Fibroblast of the conjunctiva (primary cell): ENCODE measurements around the gene FOXP1.
A peak's percentile ranks its signal among the peaks of the same experiment; 100 is the strongest.
"Not testable (repeated sequence)": the region's sequence is repeated elsewhere in the genome, so short reads cannot be mapped to it uniquely, and the experiment has no call there.

Experiments
- DNase-seq: peaks from one replicate; pipeline ENCODE4 v3.0.0-alpha.2; 2010; ENCODE audit warnings: low read depth

Gene FOXP1

DNA sequence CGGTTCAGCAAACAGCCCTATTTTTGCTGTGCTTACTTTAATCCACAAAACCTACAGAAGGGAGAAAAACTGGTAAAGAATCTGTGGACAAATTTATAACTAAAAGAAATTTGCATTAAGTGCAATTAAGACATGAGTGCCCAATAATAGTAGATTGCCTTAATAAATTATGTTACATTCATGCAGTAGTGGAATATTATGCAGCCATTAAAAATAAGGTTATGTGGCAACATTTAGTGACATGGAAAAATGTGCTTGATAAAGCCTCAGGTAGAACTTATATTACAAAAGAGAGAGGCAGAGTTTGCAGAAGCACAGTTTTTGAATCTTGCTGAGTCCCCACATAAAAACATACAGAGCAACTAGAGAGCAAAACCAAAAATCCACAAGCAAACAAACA is 253.0 kb downstream of the FOXP1 start:
- no peak for DNase-seq

DNA sequence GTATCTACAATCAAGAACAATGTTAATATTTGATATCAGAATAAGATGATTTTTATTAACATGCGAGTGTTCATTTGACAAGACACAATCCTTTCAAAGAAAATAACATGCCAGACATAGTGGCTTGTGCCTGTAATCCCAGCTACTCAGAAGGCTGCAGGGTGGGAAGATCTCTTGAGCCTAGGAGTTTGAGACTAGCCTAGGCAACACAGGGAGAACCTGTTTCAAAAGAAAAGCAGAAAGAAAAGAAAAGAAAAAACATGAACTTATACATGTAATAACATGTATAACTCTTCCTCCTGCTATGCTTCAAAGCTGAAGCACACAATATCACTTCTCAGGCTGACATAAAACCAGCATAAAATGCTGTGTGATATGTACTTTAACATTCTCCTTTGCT is 253.7 kb downstream of the FOXP1 start:
- DNase-seq = no peak

DNA sequence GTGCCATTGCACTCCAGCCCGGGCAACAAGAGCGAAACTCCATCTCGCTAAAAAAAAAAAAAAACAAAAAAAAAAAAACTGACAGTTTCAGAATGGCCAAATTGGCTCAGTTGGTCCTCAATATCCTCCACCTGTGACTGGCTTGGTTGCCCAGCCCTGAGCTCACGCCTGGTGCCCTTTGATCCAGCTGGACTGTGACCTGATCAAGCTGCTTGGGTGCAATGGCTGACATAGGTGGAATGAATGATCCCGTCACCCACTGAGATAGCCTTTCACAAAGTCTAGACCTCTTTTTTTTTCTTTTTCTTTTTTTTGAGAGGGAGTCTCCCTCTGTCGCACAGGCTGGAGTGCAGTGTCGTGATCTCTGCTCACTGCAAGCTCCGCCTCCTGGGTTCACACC is 254.6 kb downstream of the FOXP1 start:
- no peak for DNase-seq

DNA sequence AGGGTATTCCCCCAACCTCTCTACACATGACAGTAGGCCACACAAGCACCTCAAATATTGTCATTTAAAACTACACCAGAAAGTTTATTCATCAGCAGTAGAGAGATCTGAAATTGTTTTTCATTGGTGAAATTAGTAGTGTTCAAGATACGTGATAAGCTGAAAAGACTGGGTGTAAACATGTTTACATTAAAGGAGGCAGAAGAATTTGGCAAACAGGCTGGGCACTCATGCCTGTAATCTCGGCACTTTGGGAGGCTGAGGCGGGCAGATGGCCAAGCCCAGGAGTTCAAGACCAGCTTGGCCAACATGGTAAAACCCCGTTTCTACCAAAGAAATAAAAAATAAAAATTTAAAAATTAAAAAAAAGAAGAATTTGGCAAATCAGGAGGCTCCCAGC is 255.6 kb downstream of the FOXP1 start:
- no peak for DNase-seq

DNA sequence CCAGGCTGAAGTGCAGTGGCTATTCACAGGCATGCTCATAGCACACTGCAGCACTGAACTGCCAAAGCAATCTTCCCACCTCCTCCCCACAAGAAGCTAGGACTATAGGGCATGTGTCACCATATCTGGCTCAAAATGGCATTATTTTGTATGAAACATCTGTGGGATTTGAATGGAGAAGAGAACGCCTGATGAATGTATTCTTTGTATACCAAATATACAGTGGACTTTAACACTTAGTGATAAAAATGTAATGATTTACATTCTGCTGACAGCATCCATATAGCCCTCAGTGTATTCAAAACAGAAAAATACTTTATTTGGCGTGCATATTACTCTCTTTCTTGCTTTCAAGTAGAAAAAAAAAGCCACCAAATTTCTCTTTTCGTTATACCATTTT is 257.8 kb downstream of the FOXP1 start:
- no peak for DNase-seq

DNA sequence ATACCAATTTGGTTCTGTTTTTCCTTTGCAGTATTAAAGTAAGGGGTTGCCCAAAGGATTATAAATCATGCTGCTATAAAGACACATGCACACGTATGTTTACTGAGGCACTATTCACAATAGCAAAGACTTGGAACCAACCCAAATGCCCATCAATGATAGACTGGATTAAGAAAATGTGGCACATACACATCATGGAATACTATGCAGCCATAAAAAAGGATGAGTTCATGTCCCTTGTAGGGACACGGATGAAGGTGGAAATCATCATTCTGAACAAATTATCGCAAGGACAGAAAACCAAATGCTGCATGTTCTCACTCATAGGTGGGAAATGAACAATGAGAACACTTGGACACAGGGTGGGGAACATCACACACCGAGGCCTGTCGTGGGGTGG is 259.3 kb downstream of the FOXP1 start:
- DNase-seq = not testable (repeated sequence)

DNA sequence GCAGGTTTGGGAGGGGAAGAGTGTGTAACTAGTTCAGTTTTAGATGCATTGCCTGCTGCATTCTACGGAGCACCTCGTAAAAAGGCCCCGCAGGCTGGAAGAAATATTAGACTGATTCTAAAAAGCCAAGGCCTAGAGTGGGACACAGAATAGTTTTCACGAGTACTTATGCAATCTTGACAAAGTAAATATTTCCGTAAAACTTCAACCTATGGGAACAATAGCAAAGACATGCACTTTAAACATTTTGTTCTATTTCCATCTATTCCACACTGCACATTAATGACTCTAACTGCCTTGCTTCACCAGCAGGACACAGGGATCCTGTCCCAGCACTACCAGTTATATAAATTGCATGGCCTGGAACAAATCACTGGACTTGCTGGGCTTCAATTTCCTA is 260.0 kb downstream of the FOXP1 start:
- DNase-seq = no peak

DNA sequence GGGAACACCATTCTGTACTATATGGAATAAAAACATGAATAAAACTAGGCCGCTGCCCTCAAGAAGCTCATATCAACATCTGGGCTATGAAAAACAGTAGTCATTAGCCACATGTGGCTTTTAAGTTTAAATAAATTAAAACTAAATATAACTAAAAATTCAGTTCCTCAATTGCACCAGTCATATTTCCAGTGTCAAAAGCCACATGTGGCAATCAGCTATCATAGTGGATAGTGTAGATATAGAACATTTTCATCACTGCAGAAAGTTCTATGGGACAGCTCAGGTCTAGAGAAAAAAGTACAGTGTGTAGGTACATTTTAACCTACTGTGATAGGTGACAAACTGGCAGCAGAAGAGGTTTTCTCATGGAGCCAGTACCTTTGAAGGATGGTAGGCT is 261.4 kb downstream of the FOXP1 start:
- DNase-seq = no peak

DNA sequence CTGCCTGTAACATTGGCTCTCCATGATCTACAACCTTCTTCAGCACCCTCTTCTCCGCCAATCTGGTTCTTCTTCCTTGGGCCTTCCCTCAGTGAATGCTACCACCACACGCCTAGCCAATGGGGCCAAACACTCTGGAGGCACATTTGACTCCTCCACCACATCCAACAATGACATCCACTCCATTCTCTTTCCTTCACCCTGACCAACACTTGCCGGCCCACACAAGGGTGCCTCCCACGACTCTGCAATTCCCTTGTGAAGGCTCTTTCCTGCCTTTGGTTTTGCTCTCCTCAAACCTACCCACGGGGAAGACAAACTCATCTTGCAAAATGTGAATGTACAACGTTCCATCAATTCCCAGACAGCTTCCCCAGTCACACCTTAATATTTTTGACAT is 263.8 kb downstream of the FOXP1 start:
- no peak for DNase-seq

DNA sequence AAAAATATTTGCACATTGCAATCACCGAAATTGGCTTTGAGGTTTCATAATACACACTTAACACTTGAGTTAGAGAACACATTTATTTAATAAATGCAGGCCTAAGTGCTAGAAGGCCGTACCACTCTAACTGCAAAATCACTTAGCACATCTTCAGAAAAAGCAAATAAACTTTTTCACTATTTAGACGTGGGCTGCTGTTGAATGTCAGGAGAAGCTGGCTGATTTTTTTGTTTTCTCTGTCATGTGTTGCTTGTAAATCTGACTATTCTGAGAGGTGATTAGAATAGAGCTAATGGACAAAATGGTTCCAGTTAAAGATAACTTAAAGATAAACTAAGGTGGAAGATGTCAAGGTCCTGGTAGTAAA is 265.1 kb downstream of the FOXP1 start:
- no peak for DNase-seq

DNA sequence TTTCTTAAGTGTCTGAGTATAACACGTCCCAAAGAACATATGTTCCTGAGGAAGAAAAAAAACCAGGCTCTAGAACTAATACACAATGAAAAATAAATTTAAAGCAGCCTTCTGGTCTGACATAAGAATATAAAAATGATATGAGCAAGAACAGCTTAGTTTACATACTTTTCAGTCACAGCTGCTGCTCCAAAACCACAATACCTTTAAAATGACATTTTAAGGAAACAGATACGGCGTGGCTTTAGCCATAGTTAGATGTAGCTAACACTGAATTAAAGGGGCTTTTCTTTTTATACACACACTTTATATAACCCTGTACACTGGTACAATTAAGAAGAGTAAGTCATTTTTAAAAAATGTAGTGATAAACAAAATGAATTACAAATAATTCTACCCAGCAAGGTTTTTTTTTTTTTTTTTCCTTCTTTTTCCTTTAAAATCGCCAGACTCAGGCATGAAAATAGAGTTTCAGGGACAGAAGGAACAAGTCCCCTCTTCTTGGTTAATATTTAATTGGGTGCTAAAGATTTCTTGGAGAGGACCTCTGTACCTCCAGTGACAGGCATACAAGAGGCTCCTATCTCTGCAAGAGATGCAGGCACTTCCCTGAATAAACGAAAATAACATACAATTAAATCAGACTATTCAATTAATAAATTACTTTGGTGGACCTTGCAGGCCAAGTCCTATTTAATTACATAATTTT is 265.6 kb downstream of the FOXP1 start:
- DNase-seq = no peak

DNA sequence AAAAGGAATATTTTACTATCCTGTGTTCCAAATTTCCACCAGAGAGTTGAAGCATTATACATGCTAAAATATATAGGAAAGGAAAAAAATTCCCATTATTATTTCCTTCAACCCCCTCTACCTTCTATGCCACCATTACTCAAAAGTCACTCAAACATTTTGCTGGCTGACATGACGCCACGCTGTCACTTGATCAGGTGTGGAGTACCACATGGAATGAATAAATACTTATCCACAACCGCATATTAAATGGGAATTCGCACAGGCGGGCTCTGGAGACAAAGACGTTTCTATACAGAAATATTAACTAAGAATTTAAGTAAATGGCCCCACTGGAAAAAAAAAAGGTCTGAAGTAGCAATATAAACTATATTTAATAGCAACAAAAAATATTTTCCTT is 266.4 kb downstream of the FOXP1 start:
- no peak for DNase-seq

DNA sequence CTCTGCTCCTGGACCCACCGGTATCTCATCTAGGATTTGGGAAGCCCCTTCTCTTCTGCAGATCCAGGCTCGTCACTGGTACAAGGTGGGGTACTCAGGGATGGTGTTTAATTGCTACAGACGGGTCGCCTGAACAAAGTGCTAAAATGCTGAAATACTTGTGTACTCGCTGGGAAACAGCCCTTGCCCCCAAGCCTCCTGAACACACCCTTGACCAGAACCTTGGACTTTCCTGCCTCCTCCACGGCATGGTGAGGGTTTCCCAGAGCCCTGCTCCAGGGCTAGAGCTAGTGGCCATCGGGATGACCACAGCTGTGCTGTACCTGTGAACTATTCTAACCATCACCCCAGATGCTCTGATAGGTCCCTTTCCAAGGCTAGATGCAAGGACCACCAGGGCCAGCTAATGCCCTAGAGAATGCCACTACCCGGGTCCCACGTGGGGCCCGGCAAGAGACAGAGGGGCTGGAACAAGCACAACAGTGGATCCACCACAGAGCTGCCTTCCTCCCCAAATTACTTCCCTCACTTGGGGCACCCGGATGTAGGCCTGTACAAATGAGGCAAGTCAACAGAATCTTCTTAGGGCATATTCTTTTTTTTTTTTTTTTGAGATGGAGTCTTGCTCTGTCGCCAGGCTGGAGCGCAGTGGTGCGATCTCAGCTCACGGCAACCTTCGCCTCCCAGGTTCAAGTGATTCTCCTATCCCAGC is 267.3 kb downstream of the FOXP1 start:
- no peak for DNase-seq

DNA sequence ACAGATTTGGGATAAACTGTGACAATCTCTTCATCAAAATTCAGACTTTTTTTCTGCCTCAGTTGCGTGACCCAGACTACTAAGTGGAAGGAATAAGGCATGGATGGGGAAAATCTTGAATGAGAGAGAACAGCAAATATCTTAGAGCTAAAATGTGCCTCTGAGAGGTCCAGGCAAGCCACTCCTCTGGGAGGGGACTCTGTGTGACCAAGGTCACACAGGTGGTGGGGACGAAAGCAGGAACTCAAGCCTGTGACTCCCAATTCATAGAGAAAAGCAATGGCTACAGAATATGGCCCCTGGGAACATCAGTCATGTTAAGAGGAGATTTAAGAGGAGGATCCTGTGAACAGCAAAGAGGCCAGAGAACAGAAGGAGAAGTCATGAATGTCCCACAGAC is 268.1 kb downstream of the FOXP1 start:
- DNase-seq = no peak

DNA sequence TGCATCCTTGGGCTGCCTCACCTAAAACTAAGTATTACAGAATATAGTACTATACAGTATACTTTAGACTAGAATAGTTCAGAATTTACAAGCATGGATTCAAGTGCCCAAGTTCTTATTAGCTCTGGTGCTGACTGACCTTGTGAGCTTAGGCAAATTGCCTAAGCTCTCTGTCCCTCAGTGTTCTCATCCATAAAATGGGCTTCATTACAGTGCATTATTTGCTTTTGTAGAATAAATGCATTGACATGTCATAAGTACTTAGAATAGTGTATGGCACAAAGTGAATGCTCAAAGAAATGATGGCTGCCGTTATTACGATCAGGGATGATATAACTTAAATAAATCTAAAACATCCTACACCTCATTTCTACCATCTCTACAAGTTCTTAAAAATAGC is 269.7 kb downstream of the FOXP1 start:
- DNase-seq = no peak

DNA sequence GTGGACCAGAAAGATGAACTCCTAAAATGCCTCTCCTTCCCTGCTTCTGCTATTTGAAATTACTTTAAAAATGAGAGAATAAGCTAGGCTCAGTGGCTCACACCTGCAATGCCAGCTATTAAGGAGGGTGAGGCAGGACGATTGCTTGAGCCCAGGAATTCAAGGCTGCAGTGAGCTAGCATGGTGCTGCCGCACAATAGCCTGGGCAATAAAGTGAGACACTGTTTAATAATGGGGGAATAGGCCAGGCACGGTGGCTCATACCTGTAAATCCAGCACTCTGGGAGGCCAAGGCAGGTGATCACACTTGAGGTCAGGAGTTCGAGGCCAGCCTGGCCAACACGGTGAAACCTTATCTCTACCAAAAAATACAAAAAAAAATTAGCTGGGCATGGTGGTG is 271.1 kb downstream of the FOXP1 start:
- DNase-seq = no peak

DNA sequence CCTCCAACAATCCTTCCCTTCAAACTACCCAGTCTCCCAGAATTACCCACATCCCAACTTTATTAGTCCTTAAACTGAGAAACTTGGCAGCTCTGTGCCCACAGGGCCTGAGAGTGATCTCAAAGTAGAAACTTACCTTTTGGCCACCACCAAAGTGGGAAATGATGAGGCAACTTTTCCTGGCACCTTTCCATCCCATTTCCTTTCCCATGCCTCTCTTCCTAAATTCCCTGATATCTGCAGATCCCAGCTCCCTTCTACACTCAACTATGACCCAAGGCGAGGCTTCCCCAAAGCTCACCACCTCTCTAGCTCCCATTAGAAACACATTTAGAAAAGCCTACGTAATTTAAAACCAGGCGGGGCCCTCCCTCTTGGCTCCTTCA is 271.9 kb downstream of the FOXP1 start:
- DNase-seq = no peak

DNA sequence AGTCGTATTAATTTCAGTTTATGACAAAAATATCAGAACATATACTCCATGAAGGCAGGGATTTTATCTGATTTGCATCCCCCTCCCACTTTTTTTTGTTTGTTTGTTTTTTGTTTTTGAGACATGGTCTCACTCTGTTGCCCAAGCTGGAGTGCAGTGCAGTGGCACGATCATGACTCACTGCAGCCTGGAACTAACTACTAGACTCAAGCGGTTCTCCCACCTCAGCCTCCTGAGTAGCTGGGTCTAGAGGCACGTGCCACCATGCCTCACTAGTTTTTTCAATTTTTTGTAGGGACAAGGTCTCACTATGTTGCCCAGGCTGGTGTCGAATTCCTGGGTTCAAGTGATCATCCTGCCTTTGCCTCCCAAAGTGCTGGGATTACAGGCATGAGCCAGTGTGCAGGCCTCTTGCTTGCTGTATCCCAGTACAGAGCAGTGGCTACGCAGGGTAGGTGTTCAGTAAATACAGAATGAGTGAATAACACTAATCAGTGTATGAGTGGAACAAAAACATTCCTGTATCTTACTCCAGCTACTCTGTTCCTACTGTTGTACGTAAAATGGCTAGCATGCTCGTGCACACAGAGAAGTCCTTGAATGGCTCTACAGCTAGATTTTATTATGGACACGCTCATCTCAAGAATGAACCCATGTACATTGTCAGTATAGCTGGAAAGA is 272.4 kb downstream of the FOXP1 start:
- DNase-seq = no peak

DNA sequence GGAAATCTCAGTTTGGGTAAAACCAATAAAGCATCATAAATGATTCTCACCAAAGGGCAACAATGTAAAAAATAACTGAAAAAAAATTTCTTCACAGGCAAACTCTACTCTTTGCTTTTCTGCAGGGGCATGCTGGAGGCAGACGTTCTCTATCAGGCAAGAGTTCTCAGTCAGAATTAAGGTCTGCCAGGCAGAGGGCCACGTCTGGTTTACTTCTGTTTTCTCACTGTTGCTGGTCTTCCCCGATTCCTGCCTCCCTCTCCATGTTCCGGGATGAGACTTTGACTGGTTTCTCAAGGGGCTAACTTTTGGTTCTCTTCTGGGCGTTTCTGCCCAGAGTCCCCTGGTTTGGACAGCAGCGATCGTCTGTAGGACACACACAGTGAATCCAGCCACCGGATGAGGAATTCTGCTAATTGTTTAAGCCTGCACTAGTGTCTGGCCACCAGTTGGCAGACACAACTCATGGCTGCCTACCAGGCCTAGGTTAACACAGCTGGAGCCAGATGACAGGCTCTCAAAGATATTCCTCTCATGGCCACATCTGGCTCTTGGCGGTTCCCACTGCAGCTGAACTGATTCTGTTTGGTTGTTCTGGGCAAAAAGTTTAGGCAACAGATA is 273.1 kb downstream of the FOXP1 start:
- peak; percentile 42 for DNase-seq

DNA sequence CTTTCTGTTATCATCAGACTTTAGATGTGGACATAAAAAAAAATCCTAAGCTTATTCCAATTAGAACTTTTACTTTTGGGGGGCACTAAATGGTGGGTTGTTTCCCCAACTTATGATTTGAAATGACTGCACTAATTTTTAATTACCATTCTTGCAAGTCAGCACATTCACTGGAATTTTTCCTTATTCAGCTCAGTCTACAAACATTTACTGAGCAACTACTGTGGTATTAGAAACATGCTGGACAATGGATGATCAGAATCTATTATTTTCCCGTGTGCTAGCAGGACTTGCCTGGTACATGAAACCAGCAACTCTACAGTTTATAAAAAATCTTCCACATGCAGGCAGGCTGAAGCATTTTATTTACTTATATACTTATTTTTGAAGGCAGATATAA is 273.6 kb downstream of the FOXP1 start:
- no peak for DNase-seq

DNA sequence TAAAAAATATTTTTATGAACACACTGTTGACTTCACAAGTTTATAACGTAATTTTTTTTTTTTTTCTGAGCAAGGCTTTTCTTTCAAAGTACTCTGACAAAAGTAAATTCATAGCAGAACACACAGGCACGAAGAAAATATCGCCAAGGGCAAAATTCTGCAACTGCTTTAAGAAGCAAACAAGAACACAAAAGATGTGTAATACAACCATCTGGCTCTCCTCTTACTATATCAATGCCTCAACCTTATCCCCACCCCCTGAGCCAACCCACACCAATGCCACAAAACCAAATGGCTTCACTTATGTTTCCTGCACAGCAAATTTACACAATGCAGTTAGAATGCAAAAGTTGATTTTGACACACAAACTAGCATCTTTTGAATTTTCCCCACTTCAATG is 274.2 kb downstream of the FOXP1 start:
- peak; percentile 29 for DNase-seq

DNA sequence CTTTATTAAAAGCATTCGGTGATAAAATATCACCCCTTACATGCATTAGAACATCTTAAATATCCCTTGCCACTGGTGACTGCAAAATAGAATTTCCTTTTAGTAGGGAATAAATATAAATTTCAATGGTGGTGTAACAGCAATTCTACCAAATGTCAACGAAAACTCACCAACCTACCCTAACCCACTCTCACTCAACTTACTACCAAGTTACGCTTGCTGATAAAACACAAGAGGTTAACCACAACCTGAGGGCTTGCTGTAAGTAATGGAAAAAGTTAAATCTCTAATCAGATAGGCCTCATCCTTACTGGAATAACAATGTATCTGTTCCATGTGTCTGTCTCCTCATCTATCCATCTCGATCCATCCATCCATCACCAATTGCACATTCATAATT is 274.7 kb downstream of the FOXP1 start:
- DNase-seq = no peak
